ENCODE measurements around the gene MYF5.
A peak's percentile ranks its signal among the peaks of the same experiment; 100 is the strongest.

Gene MYF5

GRCh38 chr12:80698847-80699542 is 17.7 kb upstream of the MYF5 start:
- DNase-seq (ENCODE audit: low read depth), result no peak
- no peak overlapping the region for H3K4me3 ChIP-seq (ENCODE audit: low read depth, low read length)
- TF ChIP-seq CTCF (IDR thresholded peaks at IDR 0.05; ENCODE audit: insufficient read depth, low read depth, low read length, missing control alignments), result no peak

- no peak for DNase-seq (ENCODE audit: low read depth)
- no peak for TF ChIP-seq CTCF (IDR thresholded peaks at IDR 0.05; ENCODE audit: insufficient read depth, low read depth, low read length, missing control alignments)
- H3K4me3 ChIP-seq (ENCODE audit: low read depth, low read length), result no peak overlapping the region
Observed at GRCh38 chr12:80700327-80700726, 16.4 kb upstream of the MYF5 start.

GRCh38 chr12:80701388-80701787 is 15.3 kb upstream of the MYF5 start:
- no peak overlapping the region for H3K4me3 ChIP-seq (ENCODE audit: low read depth, low read length)
- DNase-seq (ENCODE audit: low read depth), result no peak
- no peak for TF ChIP-seq CTCF (IDR thresholded peaks at IDR 0.05; ENCODE audit: insufficient read depth, low read depth, low read length, missing control alignments)

GRCh38 chr12:80702889-80703805 is 13.6 kb upstream of the MYF5 start:
- TF ChIP-seq CTCF (IDR thresholded peaks at IDR 0.05; ENCODE audit: insufficient read depth, low read depth, low read length, missing control alignments), result no peak
- H3K4me3 ChIP-seq (ENCODE audit: low read depth, low read length), result peak overlapping the region; percentile 40
- DNase-seq (ENCODE audit: low read depth), result peak; percentile 71

DNA sequence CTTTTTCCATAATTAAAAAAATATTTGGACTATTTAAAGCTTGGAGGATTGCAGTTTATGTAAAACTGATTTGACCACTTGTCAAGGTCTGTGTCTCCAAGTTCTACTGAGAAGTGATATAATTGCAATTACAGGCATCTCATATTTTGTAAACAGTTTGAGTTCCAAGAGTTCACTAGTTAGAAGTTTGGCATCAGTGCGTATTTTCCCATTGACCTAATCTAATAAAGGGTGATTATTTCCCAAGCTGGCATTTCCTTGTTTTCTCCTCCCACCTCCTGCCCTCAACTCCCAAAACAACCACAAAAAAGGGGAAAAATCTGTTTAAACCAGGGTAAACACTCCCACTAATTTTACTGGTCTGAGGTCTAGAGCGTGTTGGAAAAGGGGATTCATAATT is 12.3 kb upstream of the MYF5 start:
- no peak for DNase-seq (ENCODE audit: low read depth)
- TF ChIP-seq CTCF (IDR thresholded peaks at IDR 0.05; ENCODE audit: insufficient read depth, low read depth, low read length, missing control alignments), result no peak
- no peak overlapping the region for H3K4me3 ChIP-seq (ENCODE audit: low read depth, low read length)

DNA sequence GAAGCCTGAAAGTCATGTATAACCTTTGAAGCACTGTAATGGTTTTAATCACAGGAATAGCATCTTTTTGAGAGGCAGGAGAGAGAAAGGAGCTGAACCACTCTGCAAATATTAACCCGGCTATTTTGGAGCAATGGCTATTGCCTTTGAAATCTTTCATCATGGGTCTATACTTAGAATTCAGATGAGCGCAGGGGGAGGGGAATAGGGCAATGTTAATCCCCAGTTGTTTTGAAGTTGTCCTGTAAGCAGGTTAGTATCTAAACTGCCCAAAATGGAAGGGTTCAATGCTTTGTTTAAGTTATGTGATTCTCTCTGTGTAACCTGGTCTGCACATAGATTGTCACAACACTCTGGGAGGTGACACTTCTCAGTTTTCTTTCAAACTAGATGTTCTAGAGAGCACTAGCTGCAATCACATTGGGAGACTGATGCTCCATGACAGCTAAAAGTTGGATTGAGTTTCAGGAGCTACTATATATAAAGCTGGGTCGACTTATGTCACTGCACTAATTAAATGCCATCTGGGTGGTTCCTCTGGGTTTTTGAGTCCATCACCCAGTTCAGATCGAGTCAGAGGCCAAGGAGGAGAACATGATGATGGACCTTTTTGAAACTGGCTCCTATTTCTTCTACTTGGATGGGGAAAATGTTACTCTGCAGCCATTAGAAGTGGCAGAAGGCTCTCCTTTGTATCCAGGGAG is 9.4 kb upstream of the MYF5 start, which contains the start of gene MYF6:
Gene MYF6 (plus strand): TSS at position 509 of the 704 bp plus-strand sequence. CDS start 86 bp downstream, at position 595.
- no peak for TF ChIP-seq CTCF (IDR thresholded peaks at IDR 0.05; ENCODE audit: insufficient read depth, low read depth, low read length, missing control alignments)
- no peak for DNase-seq (ENCODE audit: low read depth)
- peak within 1 kb of the TSS; percentile 41 for H3K4me3 ChIP-seq (ENCODE audit: low read depth, low read length)

Data from GM12865 (cell line).